Prostate gland (tissue), 2 donors: ENCODE measurements around the gene PDSS1. TPM values are rescaled to one million over a fixed set of nuclear protein-coding genes. Genes with fewer than 3 reads are reported as not detected.
"Not testable (repeated sequence)": the region's sequence is repeated elsewhere in the genome, so short reads cannot be mapped to it uniquely, and the experiment has no call there.

Experiments used
- DNase-seq: peaks from one replicate; pipeline ENCODE4 v3.0.0-alpha.2; 2019; ENCODE audit warnings: low spot score
- H3K27ac ChIP-seq, 2 donors: fragments of 200-600 bp; sonication (generic); 2 replicates each; pipeline ENCODE4 v1.5.1; 2017 to 2019
- H3K27me3 ChIP-seq: fragments of 200-600 bp; sonication (generic); replicated peaks from 2 replicates; pipeline ENCODE4 v1.5.1; 2019; ENCODE audit not compliant: insufficient read depth
- H3K36me3 ChIP-seq, 2 donors: fragments of 200-600 bp; sonication (generic); 1 replicate in 1 of 2; 2 replicates in 1 of 2; pipeline versions ENCODE4 v1.5.1 to v1.8.1; 2017 to 2019
- H3K4me1 ChIP-seq: fragments of 200-600 bp; sonication (generic); replicated peaks from 2 replicates; pipeline ENCODE4 v1.5.1; 2019
- H3K4me3 ChIP-seq, 2 donors: fragments of 200-600 bp; sonication (generic); 2 replicates each; pipeline ENCODE4 v1.5.1; 2017 to 2019
- H3K9me3 ChIP-seq: fragments of 200-600 bp; sonication (generic); 2 replicates; pipeline ENCODE4 v1.5.1; 2017
- POLR2A ChIP-seq: fragments of 450-650 bp; IDR thresholded peaks from one replicate; pipeline ENCODE4 v1.6.1; 2016; ENCODE audit warnings: antibody characterized with exemption, mild to moderate bottlenecking
- POLR2AphosphoS5 ChIP-seq: sonication (generic); formaldehyde crosslinking; IDR thresholded peaks from one replicate; pipeline ENCODE4 v1.6.1; 2017; ENCODE audit warnings: antibody characterized with exemption
- whole genome bisulfite sequencing: methylation state at CpG from one replicate; pipeline ENCODE4 v1.1.5; 2018; 5-methylcytosine and 5-hydroxymethylcytosine counted together
- intact Hi-C: fragments of 100-400 bp; cut with DNase I; formaldehyde crosslinking; loops from one replicate; pipeline ENCODE4 v1.14.2; 2022
- total RNA-seq, 2 donors: library from RNA; depleted of rRNA; stranded (reverse); fragments of >200 nt; gene quantifications; one replicate each; pipeline ENCODE4 v1.1.0, GENCODE V29; 2016
- TF ChIP-seq, protein P1 (sequence below), 4 experiments: fragments of 200-600 bp in 2 of 4; fragments of 450-650 bp in 2 of 4; sonication (generic) in 2 of 4; IDR thresholded peaks; 1 replicate in 3 of 4; 2 replicates in 1 of 4; pipeline ENCODE4 v1.5.1; 2016 to 2019; ENCODE audit warnings: antibody characterized with exemption in 4 of 4, mild to moderate bottlenecking in 2 of 4, moderate library complexity in 2 of 4

Gene PDSS1
- total RNA-seq, 2 donors from 2014 or later, result 2.8 to 6.8 TPM

DNA sequence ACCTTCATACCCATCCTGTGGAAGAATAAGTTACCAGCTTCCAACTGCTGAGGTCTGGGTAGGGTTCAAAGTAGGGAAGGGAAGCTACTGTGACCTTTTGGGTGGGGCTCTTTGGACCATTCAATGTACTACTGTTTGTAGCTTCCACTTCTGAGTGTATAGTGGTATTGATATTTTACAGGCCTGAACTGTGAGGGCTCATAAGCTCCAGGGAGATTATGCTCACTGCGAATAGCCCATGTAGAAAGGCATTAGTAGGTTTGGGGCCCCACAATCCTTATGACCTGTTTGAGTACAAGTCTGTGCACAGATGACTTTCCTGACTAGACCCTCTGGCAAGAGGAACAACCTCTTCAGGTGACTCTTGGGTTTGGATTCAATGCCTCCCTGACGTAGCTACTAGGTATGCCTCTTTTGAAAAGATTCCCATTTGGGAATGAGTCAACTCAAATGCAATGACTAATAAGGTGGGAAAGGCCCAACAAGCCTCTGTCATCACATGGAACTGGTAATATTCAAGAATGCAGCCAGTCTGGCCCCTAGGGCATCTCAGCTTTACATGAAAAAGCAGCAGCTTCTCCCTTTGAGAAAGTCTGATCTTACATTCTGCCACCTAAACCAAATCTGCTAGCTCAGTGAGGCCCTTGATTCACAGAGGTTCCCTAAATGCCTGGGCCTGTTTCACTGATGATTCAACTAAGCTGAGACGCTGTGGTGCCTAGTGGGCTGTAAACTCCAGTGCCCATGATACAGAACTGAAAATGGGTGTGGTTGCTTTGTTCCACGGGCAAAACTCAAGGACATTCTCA, 83.5 kb downstream of the PDSS1 start:
- Histone ChIP-seq H3K9me3 (no peaks in the 10 kb centered on the region), H3K27ac (no peak overlapping the region), H3K4me1 (peaks cover 3% of the 10 kb centered on the region), H3K36me3 (no peaks in the 10 kb centered on the region), H3K4me3 (no peak overlapping the region), H3K27me3 (no peaks in the 10 kb centered on the region)
- peak; percentile 9 for DNase-seq
- 60% methylated on average over 4 of the region's 4 CpGs for WGBS
- intact Hi-C loops, result no loop called here
- TF ChIP-seq, protein P1, sequence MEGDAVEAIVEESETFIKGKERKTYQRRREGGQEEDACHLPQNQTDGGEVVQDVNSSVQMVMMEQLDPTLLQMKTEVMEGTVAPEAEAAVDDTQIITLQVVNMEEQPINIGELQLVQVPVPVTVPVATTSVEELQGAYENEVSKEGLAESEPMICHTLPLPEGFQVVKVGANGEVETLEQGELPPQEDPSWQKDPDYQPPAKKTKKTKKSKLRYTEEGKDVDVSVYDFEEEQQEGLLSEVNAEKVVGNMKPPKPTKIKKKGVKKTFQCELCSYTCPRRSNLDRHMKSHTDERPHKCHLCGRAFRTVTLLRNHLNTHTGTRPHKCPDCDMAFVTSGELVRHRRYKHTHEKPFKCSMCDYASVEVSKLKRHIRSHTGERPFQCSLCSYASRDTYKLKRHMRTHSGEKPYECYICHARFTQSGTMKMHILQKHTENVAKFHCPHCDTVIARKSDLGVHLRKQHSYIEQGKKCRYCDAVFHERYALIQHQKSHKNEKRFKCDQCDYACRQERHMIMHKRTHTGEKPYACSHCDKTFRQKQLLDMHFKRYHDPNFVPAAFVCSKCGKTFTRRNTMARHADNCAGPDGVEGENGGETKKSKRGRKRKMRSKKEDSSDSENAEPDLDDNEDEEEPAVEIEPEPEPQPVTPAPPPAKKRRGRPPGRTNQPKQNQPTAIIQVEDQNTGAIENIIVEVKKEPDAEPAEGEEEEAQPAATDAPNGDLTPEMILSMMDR (IDR thresholded peaks at IDR 0.05), result no peak
- no peak for TF ChIP-seq POLR2A
- TF ChIP-seq POLR2AphosphoS5, result no peak

DNA sequence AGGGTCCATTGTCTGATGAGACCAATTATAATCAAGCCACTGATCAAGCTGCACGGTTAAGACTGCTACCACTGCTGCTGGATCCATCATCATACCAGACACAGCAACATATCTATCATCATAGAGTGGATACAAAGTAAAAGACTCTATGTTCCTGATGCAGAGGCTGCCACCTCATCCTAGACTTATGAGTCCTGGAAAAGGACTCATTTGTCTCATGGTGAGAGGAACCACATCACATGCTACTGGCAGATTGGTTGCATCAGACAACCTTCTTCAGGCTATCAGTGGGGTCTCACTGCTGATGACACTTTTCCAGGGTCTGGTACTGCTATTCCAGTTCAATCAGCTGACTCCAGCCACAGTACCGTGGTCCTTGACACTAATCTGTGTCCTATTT, 84.3 kb downstream of the PDSS1 start:
- Histone ChIP-seq H3K4me3 (no peak overlapping the region), H3K27me3 (no peaks in the 10 kb centered on the region), H3K36me3 (no peaks in the 10 kb centered on the region), H3K9me3 (no peaks in the 10 kb centered on the region), H3K4me1 (peaks cover 3% of the 10 kb centered on the region), H3K27ac (no peak overlapping the region)
- WGBS, result 100% methylated on average over 2 of the region's 2 CpGs
- TF ChIP-seq, protein P1 (IDR thresholded peaks at IDR 0.05), result no peak
- no peak for TF ChIP-seq POLR2A
- TF ChIP-seq POLR2AphosphoS5, result no peak
- DNase-seq, result no peak
- intact Hi-C loops, result no loop called here

DNA sequence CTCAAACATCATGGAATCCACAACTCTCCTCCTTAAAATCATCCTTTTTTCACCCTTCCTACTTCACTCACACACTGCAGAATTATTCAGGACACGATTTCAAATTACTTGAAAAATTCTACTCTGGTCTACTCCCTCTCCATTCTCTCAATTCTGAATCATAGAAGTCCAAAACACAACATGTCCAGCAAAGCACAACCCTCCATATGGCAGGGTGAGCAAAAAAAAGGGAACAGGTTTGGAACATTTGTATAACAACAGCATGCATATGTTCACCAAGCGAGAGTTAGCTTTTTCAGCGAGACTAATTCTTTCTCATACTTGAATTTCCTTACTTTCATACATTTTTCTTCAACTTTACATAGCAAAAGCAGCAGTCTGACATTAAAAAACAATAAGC, 89.9 kb downstream of the PDSS1 start:
- intact Hi-C loops, result no loop called here
- no peak for DNase-seq
- TF ChIP-seq POLR2AphosphoS5 (no peak), POLR2A (no peak)
- TF ChIP-seq, protein P1 (IDR thresholded peaks at IDR 0.05), result no peak
- 93% methylated on average over 3 of the region's 3 CpGs for WGBS
- peaks cover 3% of the 10 kb centered on the region for H3K4me1 ChIP-seq
- no peaks in the 10 kb centered on the region for H3K36me3 ChIP-seq
- no peak overlapping the region for H3K4me3 ChIP-seq
- H3K27ac ChIP-seq, result no peak overlapping the region
- H3K27me3 ChIP-seq, result no peaks in the 10 kb centered on the region
- no peaks in the 10 kb centered on the region for H3K9me3 ChIP-seq

DNA sequence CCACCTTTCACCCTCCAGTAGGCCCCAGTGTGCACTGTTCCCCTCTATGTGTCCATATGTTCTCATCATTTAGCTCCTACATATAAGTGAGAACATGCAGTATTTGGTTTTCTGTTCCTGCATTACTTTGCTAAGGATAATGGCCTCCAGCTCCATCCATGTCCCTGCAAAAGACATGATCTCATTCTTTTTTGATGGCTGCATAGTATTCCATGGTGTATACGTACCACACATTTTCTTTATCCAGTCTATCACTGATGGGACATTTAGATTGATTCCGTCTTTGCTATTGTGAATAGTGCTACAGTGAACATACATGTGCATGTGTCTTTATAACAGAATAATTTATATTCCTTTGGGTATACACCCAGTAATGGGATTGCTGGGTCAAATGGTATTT, 92.3 kb downstream of the PDSS1 start:
- H3K4me1 ChIP-seq, H3K27me3 ChIP-seq, H3K36me3 ChIP-seq, DNase-seq, H3K9me3 ChIP-seq, intact Hi-C loops, H3K27ac ChIP-seq, H3K4me3 ChIP-seq: not testable (repeated sequence)
- WGBS, result 98% methylated on average over 2 of the region's 2 CpGs

DNA sequence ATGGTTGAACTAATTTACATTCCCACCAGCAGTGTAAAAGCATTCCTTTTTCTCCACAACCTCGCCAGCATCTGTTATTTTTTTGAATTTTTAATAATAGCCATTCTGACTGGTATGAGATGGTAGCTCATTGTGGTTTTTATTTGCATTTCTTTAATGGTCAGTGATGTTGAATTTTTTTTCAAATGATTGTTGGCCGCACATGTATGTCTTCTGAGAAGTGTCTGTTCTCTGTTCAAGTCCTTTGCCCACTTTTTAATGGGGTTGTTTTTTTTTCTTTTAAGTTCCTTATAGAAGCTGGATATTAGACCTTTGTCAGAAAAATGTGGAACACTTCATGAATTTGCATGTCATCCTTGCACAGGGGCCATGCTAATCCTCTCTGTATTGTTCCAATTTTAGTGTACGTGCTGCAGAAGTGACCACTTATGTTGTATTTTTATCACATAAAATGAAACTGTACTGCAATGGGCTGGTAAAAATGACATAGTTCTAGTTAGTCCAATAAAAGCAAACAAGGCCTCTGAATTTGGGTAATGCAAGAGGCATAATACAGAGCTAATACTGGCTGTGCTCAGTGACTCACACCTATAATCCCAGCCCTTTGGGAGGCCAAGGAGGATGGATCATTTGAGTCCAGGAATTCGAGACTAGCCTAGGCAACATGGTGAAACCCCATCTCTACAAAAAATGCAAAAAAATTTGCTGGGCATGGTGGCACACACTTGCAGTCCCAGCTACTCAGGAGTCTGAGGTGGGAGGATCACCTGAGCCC, 92.9 kb downstream of the PDSS1 start:
- H3K4me3 ChIP-seq, result no peak overlapping the region
- H3K27me3 ChIP-seq, result no peaks in the 10 kb centered on the region
- H3K27ac ChIP-seq, result no peak overlapping the region
- DNase-seq, result no peak
- H3K36me3 ChIP-seq, result no peaks in the 10 kb centered on the region
- intact Hi-C loops, result no loop called here
- H3K4me1 ChIP-seq, result no peaks in the 10 kb centered on the region
- H3K9me3 ChIP-seq, result no peaks in the 10 kb centered on the region
- 92% methylated on average over 4 of the region's 4 CpGs for WGBS
- no peak for TF ChIP-seq POLR2AphosphoS5
- TF ChIP-seq, protein P1 (IDR thresholded peaks at IDR 0.05), result no peak
- TF ChIP-seq POLR2A, result no peak
